CMK (cell line): ENCODE results near the gene PCCA.
"Not testable (repeated sequence)": the region's sequence is repeated elsewhere in the genome, so short reads cannot be mapped to it uniquely, and the experiment has no call there.

Experiments used
- DNase-seq: peaks from one replicate; pipeline ENCODE4 v3.0.0-alpha.2; 2010; ENCODE audit warnings: low read depth

Gene PCCA

DNA sequence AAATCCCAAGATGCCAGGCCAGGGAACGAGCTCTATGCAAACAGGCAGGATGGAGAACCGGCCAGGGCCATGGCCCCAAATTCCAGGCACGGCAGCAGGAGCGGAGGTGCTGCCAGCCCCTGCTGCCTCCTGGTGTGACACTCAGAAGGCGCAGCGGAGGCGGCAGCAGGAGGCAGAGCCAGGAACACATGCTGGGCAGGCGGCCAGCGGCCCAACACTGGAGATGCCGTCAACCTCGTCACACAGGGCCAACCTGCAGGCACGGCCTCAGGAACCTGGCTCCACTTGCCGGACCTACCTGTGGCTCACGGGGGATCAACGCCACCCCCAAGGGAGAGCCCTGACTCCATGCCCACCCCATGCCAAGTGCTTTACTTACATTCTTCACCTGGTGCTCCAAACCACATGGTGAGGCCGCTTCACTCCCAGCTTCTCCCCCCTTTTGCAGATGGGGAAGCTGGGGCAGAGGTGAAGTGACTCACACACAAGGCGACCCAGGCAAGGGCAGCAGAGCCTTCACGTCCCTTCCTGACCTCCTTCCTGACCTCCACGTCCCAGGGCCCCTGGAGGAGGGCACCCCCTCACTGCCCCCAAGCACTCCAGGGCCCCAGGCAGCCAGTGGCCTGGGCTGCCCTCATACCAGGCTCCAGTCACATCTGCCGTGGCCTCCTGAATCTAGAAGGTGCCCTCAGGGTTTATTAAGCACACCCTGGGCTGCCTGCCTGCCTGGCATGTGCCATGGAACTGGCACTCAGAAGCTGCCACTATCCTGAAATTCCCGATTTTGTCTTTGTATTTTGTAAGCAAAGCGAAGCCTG, 456.2 kb downstream of the PCCA start:
- DNase-seq = no peak

- DNase-seq = no peak
These were observed 456.8 kb downstream of the PCCA start for GRCh38 chr13:100545684-100546061.

GRCh38 chr13:100546713-100547405, 458.0 kb downstream of the PCCA start:
- DNase-seq = no peak

- DNase-seq = no peak
These were observed 458.9 kb downstream of the PCCA start for GRCh38 chr13:100547791-100548201.

- no peak for DNase-seq
These were observed 460.4 kb downstream of the PCCA start for GRCh38 chr13:100549316-100549715.

DNA sequence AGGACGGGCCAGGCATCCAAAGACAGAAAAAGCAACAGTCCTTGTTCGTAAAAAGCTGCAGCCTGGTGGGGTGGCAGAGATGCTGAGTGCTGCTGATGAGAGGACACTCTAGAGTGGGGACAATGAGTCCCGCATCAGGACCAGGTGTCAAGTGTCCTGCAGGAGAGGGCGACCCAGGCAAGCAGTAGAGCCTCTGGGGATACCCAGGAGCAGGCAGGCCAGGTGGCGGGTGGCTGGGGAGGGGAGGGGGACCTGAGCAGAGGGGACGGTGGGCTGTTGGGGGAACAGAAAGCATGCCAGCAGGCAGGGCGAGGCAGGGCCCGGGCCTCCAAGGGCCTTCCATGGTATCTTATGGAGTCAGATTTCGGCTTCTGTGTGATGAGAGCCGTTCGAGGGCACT, 463.9 kb downstream of the PCCA start:
- DNase-seq = no peak

DNA sequence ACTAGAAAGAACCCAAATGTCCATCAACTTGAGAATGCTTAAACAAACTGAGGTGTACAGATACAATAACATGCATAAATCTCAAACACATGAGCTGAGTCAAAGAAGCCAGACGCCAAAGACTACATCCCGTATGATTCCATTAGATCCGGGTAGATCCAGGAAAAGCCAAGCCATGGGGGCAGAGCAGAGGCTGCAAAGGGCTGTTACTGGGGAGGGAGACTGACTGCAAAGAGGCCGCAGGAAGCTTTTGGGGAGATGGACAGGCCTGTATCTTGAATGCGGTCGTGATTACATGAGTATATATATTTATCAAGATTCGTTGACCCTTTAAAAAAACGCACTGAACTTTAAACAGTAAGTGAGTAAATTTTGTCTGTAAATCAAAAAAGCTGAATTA, 471.0 kb downstream of the PCCA start:
- no peak for DNase-seq

- DNase-seq = no peak
These were observed 471.7 kb downstream of the PCCA start for GRCh38 chr13:100560498-100561157.

- no peak for DNase-seq
These were observed 472.2 kb downstream of the PCCA start for GRCh38 chr13:100561158-100561499.

- no peak for DNase-seq
These were observed 472.8 kb downstream of the PCCA start for GRCh38 chr13:100561599-100562204.

DNA sequence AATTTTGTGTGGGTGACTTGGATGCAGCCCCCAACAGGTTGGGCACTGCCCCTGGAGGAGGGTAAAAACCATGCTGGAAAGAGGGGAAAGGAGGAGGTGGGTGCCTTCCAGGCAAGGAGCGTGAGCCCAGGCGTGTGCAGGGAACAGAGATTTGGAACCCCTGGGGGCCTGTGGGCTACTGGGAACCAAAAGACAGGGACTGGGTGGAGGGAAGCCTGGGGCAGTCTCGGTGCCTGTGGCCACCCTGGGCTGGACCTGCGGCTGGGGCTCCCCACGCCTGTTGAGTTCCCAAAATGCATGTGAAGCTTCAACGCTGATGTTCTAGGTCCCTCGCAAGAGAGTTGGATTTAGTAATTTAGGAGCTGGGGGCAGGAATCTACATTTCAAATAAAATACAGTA, 474.9 kb downstream of the PCCA start:
- no peak for DNase-seq

DNA sequence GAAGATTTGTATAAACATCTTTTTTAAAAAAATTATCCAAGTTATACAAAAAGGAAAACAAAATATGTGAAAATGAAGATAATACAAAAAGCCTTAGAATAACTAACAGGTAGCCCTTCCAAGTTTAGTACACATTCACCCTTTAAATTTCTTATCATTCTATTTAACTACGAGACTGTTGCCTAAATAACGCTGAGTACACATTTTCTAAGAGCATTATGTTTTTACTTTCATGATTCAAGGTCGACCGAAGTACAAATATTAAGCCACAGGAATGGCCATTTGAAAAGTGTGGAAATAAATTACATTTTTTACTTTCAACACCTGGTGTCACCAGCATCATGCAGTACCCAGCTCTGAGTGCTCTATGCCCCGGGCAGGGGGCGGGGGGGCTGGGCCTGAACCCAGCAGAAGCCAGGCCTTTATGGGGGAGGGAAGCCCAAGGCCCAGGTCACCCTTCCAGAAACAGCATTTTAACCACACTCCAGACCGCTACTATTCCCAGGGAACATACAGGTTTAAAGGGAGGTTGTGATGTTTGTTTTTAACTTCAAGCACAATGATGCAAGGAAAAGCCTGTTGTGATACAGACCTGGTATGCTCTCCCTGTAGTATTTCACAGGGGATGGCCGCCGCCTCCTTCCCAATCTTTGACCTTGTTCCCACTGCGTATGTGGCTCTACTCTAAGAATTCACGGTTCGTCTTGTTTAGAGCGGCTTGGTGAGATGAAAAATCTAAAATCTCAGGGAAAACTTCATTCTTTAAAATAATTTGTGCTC, 475.7 kb downstream of the PCCA start:
- no peak for DNase-seq

DNA sequence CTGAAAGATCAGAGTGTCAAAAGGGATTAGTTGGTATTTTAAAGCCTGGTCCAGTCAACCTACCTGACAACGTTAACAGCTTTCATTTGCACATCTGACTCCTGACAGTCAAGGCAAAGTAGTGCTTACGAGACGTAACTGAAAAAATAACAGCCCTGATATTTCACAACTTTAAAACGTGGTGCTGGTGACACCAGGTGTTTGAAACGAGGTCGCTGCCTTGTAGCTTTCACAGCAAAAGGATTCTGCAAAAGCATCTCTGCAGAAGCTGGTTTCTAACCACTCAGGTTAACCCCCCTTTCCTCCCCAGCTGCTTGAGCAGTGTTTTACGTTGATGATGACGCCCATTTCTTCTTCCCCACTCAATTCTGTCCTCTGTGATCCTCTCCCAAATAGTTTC, 476.4 kb downstream of the PCCA start:
- no peak for DNase-seq

DNA sequence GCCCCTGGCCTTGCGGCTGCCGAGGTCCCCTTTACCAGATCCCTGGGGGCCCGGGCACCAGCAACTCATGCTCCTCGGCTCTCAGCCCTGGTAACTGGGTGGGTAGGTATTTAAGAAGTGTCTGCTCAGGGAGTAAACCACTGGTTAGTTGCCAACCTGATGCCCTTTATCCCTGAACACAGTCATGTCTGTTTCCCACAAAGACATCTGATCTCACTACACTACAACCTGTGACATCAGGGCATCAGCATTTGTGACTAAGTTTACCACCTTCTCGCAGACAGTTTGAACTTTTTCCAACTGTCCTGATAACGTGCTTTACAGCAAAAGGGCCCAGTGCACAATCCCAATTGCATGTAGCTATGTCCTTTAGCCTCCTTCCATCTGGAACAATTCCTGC, 477.6 kb downstream of the PCCA start:
- no peak for DNase-seq

DNA sequence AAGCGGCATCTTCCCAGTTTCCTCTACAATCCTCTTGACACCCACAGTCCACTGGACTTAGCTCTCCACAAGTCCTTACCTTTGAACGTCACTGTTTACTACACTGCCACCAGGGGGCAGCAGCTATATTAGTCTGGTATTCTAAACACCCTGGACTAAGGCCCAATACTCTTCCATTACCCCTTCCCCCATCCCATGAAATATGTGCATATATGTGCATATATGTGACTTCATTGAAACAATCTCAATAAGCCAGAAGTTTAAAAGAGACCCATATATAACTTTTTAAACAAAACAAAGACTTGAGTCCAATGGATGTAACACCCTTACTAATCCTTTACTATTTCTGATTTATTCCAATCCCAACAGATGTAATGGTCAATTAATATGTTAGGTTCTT, 484.2 kb downstream of the PCCA start:
- peak; percentile 76 for DNase-seq

DNA sequence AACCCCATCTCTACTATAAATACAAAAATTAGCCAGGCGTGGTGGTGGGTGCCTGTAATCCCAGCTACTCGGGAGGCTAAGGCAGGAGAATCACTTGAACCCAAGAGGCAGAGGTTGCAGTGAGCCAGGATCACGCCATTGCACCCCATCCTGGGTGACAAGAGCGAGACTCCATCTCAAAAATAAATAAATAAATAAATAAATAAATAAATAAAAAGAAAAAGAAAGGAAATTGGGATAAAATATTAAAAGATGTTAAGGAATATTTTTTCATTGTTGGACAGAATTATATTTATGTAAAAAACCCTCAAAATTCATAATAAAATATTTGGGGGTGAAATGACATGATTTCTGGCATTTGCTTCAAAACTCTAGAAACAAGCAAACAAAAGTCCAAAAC, 488.3 kb downstream of the PCCA start:
- not testable (repeated sequence) for DNase-seq
